Ureter (tissue), 1 donor: Measurements from ENCODE around the gene CDKAL1. TPM values are rescaled to one million over a fixed set of nuclear protein-coding genes. Genes with fewer than 3 reads are reported as not detected.

Experiments
- DNase-seq: peaks from one replicate; pipeline ENCODE4 v3.0.0-alpha.2; 2020; ENCODE audit warnings: low spot score
- total RNA-seq: library from RNA; stranded (reverse); gene quantifications from one replicate; pipeline ENCODE4 v1.2.4, GENCODE V29; 2023
- donor health status: DM: yes; HTN: yes; CAD: no.

Gene CDKAL1
- total RNA-seq, 1 donor from 2014 or later, result 23.4 TPM

- no peak for DNase-seq
Measured at GRCh38 chr6:20678831-20679352, 144.6 kb downstream of the CDKAL1 start.

DNA sequence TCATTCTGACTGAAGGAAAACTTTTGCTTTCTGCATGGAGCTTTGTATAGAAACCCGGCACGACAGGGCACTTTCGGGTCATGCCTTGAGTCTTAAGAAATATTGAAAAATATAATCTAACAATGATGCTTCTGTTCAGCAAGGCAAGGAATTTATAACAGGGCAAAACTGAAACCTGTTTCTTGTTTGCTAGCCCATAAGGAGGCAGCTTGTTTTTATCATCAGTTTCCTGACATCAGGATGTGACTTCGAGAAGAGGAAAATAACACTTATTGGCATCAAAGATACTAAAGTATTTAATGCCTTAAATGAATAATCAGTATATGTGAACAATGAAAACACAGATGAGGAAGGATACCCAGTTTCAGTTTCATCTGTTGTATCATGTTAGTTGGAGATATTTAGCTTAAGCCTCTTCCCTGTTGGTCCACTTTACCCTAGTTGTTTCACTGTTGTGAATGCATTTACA is 146.5 kb downstream of the CDKAL1 start:
- DNase-seq, result no peak

GRCh38 chr6:20681243-20681684 is 147.0 kb downstream of the CDKAL1 start:
- no peak for DNase-seq

GRCh38 chr6:20684474-20684873 is 150.2 kb downstream of the CDKAL1 start:
- DNase-seq, result no peak

DNA sequence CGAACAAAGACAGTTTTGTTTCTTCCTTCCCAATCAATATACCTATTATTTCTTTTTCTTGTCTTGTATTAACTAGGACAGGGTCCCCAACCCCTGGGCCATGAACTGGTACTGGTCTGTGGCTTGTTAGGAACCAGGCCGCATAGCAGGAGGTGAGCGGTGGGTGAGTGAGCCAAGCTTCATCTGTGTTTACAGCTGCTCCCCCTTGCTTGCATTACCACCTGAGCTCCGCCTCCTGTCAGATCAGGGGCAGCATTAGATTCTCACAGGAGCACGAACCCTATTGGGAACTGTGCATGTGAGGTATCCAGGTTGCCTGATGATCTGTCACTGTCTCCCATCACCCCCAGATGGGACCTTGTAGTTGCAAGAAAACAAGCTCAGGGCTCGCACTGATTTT is 151.9 kb downstream of the CDKAL1 start:
- no peak for DNase-seq

GRCh38 chr6:20687494-20687893 is 153.2 kb downstream of the CDKAL1 start:
- no peak for DNase-seq

DNA sequence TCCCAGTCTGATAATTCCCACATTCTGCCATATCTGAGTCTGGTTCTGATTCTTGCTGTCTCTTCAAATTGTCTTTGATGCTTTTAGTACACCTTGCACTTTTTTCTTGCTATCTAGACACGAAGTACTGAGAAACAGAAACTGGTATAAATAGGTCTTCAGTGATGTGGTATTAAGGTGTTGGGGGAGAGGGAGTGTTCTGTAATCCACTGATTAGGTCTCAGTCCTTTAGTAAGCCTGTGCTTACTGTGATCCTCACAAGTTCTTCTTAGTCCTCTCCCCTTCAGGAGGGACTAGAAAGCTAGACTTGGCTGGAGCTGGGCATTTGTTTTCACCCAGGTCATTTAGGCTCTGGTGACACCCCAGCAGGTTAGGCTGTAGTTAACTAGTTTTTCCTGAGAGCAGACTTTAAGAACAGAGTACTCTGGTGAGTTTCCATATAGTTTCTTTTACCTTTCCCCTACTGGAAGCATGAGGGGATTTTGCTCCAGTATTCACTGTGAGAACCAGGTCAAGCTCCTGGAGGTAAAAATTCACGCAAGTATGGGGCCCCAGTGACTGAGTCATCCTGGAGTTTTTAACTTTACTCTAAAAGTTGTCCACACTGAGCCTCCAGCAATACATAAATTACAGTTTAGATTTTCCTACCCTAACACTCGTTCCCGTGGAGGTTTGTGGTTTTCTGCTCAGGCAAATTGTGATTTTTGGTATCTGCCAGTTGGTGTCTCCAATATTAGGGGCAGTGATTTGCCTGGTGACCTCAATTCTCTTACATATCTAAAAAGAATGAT is 154.6 kb downstream of the CDKAL1 start:
- no peak for DNase-seq

GRCh38 chr6:20691185-20691584 is 156.9 kb downstream of the CDKAL1 start:
- DNase-seq, result no peak

GRCh38 chr6:20692023-20692422 is 157.8 kb downstream of the CDKAL1 start:
- DNase-seq, result no peak

- no peak for DNase-seq
Measured at GRCh38 chr6:20693466-20694063, 159.3 kb downstream of the CDKAL1 start.

- DNase-seq, result no peak
Measured at GRCh38 chr6:20696676-20697075, 162.4 kb downstream of the CDKAL1 start.

DNA sequence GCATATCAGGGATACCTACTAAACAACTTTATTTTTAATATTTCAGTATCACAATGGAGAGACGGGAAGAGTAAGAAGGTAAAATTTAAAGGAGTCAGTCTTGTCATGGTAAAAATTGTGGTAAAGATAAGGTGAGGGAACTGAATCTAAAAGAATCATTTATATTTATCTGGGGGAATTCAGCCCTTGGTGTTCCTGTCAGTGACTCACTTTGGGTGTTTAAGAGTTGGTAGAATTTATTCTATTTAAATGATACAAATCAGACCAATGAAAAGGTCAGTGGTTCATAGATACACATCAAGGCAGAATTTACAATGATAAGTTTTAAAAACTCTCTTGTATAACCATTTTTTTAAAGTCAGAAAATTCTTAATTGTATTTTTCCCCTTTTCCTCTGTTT is 164.4 kb downstream of the CDKAL1 start:
- no peak for DNase-seq

- DNase-seq, result no peak
Measured at GRCh38 chr6:20699402-20699801, 165.1 kb downstream of the CDKAL1 start.

- DNase-seq, result no peak
Measured at GRCh38 chr6:20700375-20700774, 166.1 kb downstream of the CDKAL1 start.

- DNase-seq, result no peak
Measured at GRCh38 chr6:20702366-20702765, 168.1 kb downstream of the CDKAL1 start.

DNA sequence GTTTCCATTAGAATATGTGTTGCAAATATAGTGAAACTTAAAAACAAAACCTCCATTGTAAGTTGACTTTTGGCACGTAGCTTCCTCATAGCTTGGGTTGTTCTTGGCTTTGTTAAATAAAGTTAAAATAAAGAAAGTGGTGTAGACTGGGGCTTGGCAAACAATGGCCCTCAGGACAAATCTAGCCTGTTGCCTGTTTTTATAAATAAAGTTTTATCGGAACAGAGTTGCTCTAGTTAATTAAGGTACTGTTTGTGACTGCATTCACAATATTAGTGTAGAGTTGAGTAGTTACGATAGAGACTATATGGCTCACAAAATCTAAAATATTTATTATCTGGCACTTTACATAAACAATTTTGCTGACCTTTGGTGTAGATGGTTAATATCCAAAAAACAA is 168.8 kb downstream of the CDKAL1 start:
- no peak for DNase-seq

- no peak for DNase-seq
Measured at GRCh38 chr6:20704325-20705025, 170.2 kb downstream of the CDKAL1 start.

DNA sequence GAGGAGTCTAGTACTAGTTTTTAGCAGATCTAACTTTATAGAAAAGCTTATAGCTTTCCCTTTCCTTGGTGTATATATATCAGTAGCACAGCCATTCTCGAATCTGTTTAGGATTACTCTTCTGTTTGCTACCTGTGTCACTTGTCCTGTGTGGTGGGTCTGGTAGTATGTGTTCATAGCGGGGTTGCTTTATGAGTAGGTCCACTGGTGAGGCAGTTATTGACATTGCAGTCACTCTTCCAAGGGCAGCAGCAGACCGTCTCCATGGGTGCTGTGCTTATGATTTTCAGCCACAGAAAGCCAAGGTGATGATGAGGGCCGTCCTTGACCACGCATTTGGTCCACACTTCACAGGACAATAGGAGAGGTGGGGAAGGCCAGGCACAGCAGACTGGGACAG is 171.5 kb downstream of the CDKAL1 start:
- no peak for DNase-seq

DNA sequence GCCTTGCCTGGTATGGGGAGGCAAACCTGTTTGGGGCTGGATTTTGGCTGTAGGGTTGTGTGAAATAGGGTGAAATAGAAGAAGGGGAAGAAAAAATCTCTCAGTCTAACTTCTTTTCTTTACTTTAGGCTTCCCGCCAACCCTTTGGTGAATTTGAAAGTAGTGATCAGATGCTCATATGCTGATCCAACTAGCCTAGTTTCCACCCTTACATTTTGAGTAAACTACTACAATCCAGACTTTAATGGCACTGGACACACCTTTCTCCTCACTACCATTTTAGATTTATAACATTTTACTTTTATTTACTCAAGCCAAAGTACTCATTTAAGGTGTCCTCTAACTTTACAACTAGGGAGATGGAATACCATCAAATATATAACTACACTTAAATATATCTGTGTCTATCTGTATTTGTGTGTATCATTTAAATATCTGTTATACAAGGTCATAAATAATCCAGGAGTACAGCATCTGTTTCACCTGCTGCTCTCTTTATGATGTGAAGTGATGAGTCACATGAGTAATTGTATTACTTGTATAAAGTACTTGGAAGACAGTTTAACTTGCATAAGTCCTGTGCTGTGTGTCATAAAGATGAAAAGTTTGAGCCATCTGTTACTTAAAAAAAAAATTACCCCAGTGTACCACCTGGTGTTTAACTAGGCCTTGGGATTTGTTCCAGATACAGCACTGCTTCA is 172.1 kb downstream of the CDKAL1 start:
- DNase-seq, result no peak

- DNase-seq, result no peak
Measured at GRCh38 chr6:20706939-20707485, 172.8 kb downstream of the CDKAL1 start.

- DNase-seq, result no peak
Measured at GRCh38 chr6:20707870-20708269, 173.6 kb downstream of the CDKAL1 start.
